Activated gamma-delta T cell treated with Interleukin-2 at 50 U/mL for 16 hours (primary cell): Measurements from ENCODE around the gene PLA2G2C.
"Not testable (repeated sequence)": the region's sequence is repeated elsewhere in the genome, so short reads cannot be mapped to it uniquely, and the experiment has no call there.

ENCODE experiments used
- DNase-seq: peaks from one replicate; pipeline ENCODE4 v3.0.0-alpha.2; 2020

Gene PLA2G2C, protein sequence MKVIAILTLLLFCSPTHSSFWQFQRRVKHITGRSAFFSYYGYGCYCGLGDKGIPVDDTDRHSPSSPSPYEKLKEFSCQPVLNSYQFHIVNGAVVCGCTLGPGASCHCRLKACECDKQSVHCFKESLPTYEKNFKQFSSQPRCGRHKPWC

GRCh38 chr1:20185834-20186782 lies at the start of gene PLA2G2C, which contains the start of gene UBXN10:
TSS of gene PLA2G2C (minus strand) at chr1:20186518. CDS start at chr1:20177363, 9,155 bp downstream.
TSS of gene UBXN10 (plus strand) at chr1:20186096. CDS start at chr1:20190562, 4,466 bp downstream.
- peak; percentile 25 for DNase-seq

- no peak for DNase-seq
Observed at GRCh38 chr1:20234788-20235535, 48.6 kb upstream of the PLA2G2C start.

DNA sequence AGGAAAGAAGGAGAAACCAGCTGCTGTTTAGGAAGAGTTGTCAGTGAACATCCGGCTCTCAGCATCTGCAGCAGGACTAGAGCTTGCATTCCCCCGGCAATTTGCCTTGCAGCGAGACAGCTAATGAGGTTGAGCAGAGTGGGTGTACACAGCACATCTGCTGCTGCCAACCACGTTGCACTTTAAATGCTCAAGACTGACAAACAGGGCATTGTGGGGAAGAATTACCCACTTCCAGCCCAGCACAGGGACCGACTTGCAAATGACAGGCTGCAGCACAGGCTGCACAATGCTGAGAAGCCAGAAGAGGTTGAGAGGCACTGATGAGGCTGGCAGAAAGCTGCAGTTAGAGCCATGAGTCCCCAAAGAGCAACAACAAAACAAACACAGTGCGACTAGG lies 47.5 kb upstream of the PLA2G2C start:
- no peak for DNase-seq

GRCh38 chr1:20233394-20233793 lies 47.1 kb upstream of the PLA2G2C start:
- DNase-seq, result no peak

DNA sequence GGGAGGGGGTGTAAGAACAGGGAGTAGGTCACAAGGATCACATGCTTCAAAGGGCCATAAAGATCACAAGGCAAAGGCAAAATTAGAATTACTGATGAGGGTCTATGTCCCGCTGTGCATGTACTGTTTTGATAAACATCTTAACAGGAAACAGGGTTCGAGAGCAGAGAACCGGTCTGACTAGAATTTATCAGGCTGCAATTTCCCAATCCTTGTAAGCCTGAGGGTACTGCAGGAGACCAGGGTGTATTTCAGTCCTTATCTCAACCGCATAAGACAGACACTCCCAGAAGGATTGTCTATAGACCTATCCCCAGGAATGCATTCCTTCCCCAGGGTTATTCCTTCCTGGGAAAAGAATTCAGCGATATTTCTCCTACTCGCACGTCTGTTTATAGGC lies 46.2 kb upstream of the PLA2G2C start:
- not testable (repeated sequence) for DNase-seq

DNA sequence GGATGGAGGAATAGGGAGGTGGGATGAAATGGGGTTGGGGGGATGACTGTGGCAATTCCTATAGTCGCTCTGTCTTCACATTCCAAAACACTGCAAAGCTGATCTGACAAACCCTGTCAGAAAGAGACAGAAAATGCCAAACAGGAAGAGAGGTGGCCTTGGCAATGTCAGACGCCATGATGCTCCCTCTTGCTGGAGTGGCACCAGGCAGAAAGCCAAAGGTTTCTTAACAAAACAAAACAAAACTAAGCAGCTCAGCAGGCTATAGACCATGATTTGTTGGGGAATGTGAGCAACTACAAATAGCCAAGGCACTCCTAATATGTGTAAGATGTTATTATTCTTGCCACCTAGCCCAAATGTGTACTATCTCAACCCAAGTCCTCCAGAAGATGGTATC lies 42.9 kb upstream of the PLA2G2C start:
- no peak for DNase-seq

GRCh38 chr1:20228314-20228825 lies 42.1 kb upstream of the PLA2G2C start:
- DNase-seq, result no peak

GRCh38 chr1:20227704-20228103 lies 41.4 kb upstream of the PLA2G2C start:
- no peak for DNase-seq

- no peak for DNase-seq
Observed at GRCh38 chr1:20224546-20224945, 38.2 kb upstream of the PLA2G2C start.

DNA sequence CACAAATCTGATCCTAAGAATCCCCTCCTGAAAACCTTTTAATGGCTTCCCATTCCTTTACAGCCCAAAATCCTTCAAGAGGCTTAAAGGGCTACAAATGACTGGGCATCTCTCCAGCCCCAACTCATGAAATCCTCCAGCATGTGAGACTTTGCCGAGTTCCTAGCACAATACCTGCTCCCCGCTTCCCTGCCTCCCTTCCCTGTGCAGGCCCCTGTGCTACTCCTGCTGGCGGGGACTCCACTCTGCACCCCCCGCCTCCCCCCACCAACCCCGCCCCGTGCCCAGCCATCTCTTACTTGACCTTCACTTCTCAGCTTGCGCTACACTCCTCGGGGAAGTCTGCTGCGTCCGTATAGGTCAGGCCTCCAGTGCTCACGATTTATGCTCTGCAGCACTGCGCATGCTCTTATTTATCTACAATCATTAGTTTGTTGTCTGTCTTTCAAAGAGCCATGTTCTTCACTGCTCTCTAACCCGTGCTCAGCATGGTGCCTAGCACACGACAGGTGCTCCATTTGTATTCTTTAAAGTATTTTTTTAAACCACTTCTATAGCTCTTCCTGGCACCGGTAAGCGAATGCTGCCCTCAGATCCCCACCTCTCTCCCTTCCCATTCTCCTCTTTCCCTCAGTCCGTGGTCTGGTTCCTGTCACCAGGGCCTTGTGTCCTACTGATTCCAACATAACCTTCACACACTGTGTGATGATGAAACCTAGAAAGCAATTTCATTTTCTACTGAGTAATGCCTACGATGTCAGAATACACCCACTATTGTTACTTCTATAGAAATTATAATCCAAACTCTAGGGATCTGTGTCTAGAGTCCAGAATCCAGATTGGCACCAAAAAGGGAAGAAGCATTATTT lies 37.5 kb upstream of the PLA2G2C start:
- DNase-seq, result no peak

GRCh38 chr1:20223106-20223505 lies 36.8 kb upstream of the PLA2G2C start:
- no peak for DNase-seq

DNA sequence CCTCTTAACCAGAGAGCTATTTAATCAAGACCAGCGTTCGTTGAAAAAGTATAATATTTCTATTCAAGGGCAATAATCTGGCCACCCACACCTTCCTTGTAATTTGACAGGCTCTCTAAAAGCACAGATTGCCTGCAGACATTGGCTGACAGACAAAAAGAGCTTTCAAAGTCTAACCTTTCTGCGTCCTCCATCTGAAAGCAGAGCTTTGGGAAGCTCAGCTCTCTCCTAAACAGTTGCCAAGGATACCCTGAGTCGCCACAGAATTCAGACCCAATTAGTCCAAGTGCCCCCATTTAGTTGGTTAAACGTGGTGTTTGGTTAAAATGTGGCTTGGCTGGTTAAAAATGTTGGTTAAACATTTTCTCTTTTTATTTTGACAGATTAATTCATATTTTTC lies 33.7 kb upstream of the PLA2G2C start:
- no peak for DNase-seq

- not testable (repeated sequence) for DNase-seq
Observed at GRCh38 chr1:20219053-20219452, 32.7 kb upstream of the PLA2G2C start.

- DNase-seq, result no peak
Observed at GRCh38 chr1:20216574-20216973, 30.3 kb upstream of the PLA2G2C start.

- no peak for DNase-seq
Observed at GRCh38 chr1:20215716-20216115, 29.4 kb upstream of the PLA2G2C start.

- peak; percentile 56 for DNase-seq
Observed at GRCh38 chr1:20212685-20213331, 26.5 kb upstream of the PLA2G2C start.

GRCh38 chr1:20212085-20212684 lies 25.9 kb upstream of the PLA2G2C start:
- DNase-seq, result no peak

- DNase-seq, result no peak
Observed at GRCh38 chr1:20211511-20211931, 25.2 kb upstream of the PLA2G2C start.

- DNase-seq, result no peak
Observed at GRCh38 chr1:20210736-20211460, 24.6 kb upstream of the PLA2G2C start.

- no peak for DNase-seq
Observed at GRCh38 chr1:20209471-20209870, 23.2 kb upstream of the PLA2G2C start.
